Retinal pigment epithelial cell (primary cell): ENCODE data around the gene FHOD3.

Source experiments
- DNase-seq: peaks from one replicate; pipeline ENCODE4 v3.0.0-alpha.2; 2010; ENCODE audit warnings: low read depth
- H3K4me3 ChIP-seq: 2 replicates; pipeline ENCODE4 v1.5.1; 2011; ENCODE audit warnings: mild to moderate bottlenecking, low read length, control low read depth, moderate library complexity
- CTCF ChIP-seq: conservative IDR thresholded peaks from 2 replicates; pipeline ENCODE4 v1.5.1; 2011; ENCODE audit warnings: low read depth, low read length, control low read depth, inconsistent platforms

The FHOD3 gene

DNA sequence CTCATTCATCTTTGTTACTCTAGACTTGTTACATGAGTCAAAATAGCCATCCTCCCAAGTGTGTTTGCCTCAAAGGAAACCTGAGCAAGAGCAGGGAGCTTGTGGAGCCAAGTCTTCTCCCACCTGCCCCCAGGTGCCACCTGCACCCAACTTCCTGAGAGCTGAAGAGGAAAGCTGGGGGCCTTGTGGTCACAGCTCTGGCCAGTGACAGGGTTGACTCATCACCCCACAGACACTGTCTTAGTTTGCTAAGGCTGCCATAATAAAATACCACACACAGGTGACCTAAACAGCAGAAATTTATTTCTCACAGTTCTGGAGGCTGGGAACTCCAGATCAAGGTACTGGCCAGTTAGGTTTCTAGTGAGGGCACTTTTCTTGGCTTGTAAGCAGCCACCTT, 431.7 kb downstream of the FHOD3 start:
- H3K4me3 ChIP-seq: no peak overlapping the region
- no peak for DNase-seq
- no peak for TF ChIP-seq CTCF

DNA sequence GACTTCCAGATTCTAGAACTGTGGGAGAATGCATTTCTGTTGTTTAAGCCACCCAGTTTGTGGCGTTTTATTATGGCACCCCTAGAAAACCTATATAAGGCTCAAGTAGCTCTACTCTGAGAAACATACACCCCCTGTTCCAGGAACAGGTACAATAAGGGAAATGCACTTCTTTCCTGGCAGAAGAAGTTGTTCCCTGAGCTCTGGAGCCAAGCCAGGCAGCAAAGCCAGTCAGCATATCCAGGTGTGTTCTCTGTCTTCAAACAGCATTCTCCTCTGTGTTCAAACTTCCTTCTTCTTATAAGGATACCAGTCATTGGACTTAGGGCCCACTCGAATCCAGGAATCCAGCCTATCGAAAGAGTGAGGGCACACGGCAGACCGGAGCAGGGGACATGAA, 434.8 kb downstream of the FHOD3 start:
- no peak overlapping the region for H3K4me3 ChIP-seq
- TF ChIP-seq CTCF: no peak
- no peak for DNase-seq

- TF ChIP-seq CTCF: peak; percentile 6
- DNase-seq: no peak
- H3K4me3 ChIP-seq: no peak overlapping the region
Measured at GRCh38 chr18:36733150-36733549, 435.6 kb downstream of the FHOD3 start.

- H3K4me3 ChIP-seq: no peak overlapping the region
- TF ChIP-seq CTCF: no peak
- DNase-seq: no peak
Measured at GRCh38 chr18:36734596-36734995, 437.1 kb downstream of the FHOD3 start.

DNA sequence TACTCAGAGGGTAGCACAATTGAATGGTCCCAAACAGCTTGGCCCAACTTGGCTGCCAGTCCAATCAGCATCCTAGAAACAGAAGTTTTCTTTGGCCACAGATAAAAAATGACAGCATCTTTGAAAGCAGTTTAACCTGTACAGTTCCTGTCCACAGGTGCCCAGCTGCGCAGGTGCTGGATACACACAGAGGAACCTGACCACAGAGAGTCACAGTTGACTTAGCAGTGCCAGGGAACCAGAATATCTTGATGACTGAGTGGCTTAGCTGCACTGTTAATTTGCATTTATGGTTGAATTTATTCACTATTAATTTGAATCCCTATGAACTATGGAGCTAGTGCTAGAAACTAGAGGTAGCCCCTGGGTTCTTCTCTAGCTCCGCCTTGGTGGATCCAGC, 437.6 kb downstream of the FHOD3 start:
- DNase-seq: no peak
- no peak for TF ChIP-seq CTCF
- no peak overlapping the region for H3K4me3 ChIP-seq

DNA sequence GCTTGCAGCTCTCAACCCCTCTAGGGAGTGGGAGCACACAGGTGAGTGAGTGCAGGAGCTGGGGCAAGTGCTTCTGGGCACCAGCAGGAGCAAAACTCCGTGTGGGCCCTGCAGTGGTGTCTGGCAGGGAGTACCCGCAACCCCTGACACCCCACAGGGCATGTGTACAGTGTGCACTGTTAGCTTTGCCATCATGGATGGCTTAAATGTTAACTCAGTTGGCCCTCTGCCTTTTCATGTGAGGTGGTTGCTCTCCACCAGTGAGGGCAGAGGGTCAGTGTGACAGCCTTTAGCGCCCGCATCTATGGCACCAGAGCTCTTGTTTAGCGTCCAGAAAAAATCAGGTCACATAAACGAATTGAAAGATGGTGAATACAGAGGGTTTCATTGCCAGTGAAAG, 438.6 kb downstream of the FHOD3 start:
- no peak overlapping the region for H3K4me3 ChIP-seq
- no peak for DNase-seq
- TF ChIP-seq CTCF: no peak

DNA sequence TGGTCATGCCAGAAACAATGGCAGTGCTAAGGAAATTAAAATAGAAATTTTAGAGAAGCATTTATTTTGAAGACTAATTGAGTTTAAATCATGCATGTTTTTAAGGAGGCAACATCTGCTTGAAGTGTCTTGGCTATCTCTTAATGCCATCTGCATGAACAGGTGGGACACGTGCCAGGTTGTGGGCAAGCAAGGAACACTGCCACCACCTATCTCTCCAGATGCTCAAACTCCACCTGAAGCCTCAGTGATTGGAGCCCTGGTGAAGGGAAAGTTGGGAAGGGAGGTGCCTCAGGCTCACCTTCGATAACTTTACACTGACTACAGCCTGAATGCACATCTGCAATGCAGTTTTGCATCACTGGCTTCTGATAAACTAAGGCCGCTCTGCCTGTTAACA, 439.8 kb downstream of the FHOD3 start:
- no peak for TF ChIP-seq CTCF
- no peak for DNase-seq
- H3K4me3 ChIP-seq: no peak overlapping the region
